ENCODE results near the gene CBFA2T2.
"Not testable (repeated sequence)": the region's sequence is repeated elsewhere in the genome, so short reads cannot be mapped to it uniquely, and the experiment has no call there.

Gene CBFA2T2

GRCh38 chr20:33627577-33628216 is 137.8 kb downstream of the CBFA2T2 start:
- no peak for DNase-seq

- no peak for DNase-seq
Measured at GRCh38 chr20:33629533-33629932, 139.6 kb downstream of the CBFA2T2 start.

- no peak for DNase-seq
Measured at GRCh38 chr20:33629979-33630378, 140.1 kb downstream of the CBFA2T2 start.

- DNase-seq = no peak
Measured at GRCh38 chr20:33630507-33630906, 140.6 kb downstream of the CBFA2T2 start.

GRCh38 chr20:33631910-33632309 is 142.0 kb downstream of the CBFA2T2 start:
- not testable (repeated sequence) for DNase-seq

- DNase-seq = no peak
Measured at GRCh38 chr20:33635341-33635740, 145.4 kb downstream of the CBFA2T2 start.

- DNase-seq = no peak
Measured at GRCh38 chr20:33636776-33637175, 146.9 kb downstream of the CBFA2T2 start.

GRCh38 chr20:33640287-33640686 is 150.4 kb downstream of the CBFA2T2 start:
- no peak for DNase-seq

- DNase-seq = no peak
Measured at GRCh38 chr20:33644313-33645071, 154.6 kb downstream of the CBFA2T2 start.

GRCh38 chr20:33645072-33645358 is 155.1 kb downstream of the CBFA2T2 start:
- DNase-seq = no peak

- DNase-seq = no peak
Measured at GRCh38 chr20:33645396-33645795, 155.5 kb downstream of the CBFA2T2 start.

GRCh38 chr20:33646191-33646590 is 156.3 kb downstream of the CBFA2T2 start:
- DNase-seq = no peak

GRCh38 chr20:33646959-33647602 is 157.2 kb downstream of the CBFA2T2 start:
- DNase-seq = not testable (repeated sequence)

GRCh38 chr20:33647603-33648395 is 157.9 kb downstream of the CBFA2T2 start:
- peak; percentile 78 for DNase-seq

- DNase-seq = no peak
Measured at GRCh38 chr20:33648396-33649004, 158.6 kb downstream of the CBFA2T2 start.

GRCh38 chr20:33649201-33649681 is 159.3 kb downstream of the CBFA2T2 start:
- DNase-seq = no peak

GRCh38 chr20:33650111-33650752 is 160.3 kb downstream of the CBFA2T2 start:
- no peak for DNase-seq

- no peak for DNase-seq
Measured at GRCh38 chr20:33650753-33651561, 161.1 kb downstream of the CBFA2T2 start.

GRCh38 chr20:33651562-33652048 is 161.7 kb downstream of the CBFA2T2 start:
- no peak for DNase-seq

- peak; percentile 66 for DNase-seq
Measured at GRCh38 chr20:33653218-33653899, 163.5 kb downstream of the CBFA2T2 start.

Data from fibroblast of skin of scalp (primary cell).